Erythroblast (primary cell): ENCODE results near the gene HLCS.
"Not testable (repeated sequence)": the region's sequence is repeated elsewhere in the genome, so short reads cannot be mapped to it uniquely, and the experiment has no call there.

Experiments
- DNase-seq, 2 experiments: peaks; one replicate each; lab custom pipeline; 2025; lab: John Stamatoyannopoulos, UW
- GATA1 ChIP-seq: IDR thresholded peaks from 2 replicates; pipeline ENCODE4 v1.6.1; 2011; ENCODE audit warnings: low read depth, mild to moderate bottlenecking, control low read depth, low read length, moderate library complexity
- POLR2A ChIP-seq: IDR thresholded peaks from 2 replicates; pipeline ENCODE4 v1.6.1; 2011; ENCODE audit warnings: mild to moderate bottlenecking, low read length

Gene HLCS

GRCh38 chr21:36966066-36966820 lies at the start of gene HLCS:
Gene HLCS, minus strand, starts transcription at chr21:36966669. Its CDS starts 31 bp downstream, at chr21:36966638.
- TF ChIP-seq GATA1 (no peak), POLR2A (no peak)
- peak; percentile 79 to 87 for DNase-seq

DNA sequence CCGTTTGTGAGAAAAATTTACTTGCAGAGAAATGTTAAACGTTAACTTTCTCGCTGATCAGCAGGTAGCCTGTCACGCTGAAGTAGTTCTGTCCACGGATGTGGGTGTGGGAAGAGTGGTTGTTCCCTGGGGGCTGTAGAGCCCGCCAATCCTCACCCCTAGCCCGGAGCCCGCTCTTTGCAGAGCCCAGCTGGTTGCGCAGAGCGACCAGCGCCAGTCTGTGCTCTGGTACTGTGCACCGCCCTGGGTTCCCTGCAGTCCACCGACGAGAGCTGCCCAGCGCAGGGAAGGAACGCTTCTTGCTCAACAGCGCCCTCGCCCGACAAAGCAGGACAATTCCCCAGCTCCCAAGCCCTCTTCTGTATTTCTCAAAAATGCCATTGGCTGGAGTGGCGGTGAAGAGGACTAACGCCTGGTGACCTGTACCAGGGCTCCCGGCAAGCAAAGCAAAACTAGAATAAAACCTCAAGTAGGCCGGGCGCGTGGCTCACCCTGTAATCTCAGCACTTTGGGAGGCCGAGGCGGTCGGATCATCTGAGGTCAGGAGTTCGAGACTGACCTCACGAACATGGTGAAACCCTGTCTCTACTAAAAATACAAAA lies 43.4 kb upstream of the HLCS start:
- DNase-seq, result peak; percentile 83 to 86
- no peak for TF ChIP-seq GATA1
- TF ChIP-seq POLR2A, result no peak

GRCh38 chr21:37008724-37009123 lies 42.3 kb upstream of the HLCS start:
- DNase-seq, result no peak
- TF ChIP-seq POLR2A, result no peak
- TF ChIP-seq GATA1, result no peak

GRCh38 chr21:37006486-37007291 lies 40.2 kb upstream of the HLCS start, which contains the start of gene RIPPLY3:
Gene RIPPLY3, plus strand, starts transcription at chr21:37006702. Its CDS starts 71 bp downstream, at chr21:37006773.
- no peak for DNase-seq
- TF ChIP-seq GATA1, result no peak
- TF ChIP-seq POLR2A, result no peak

GRCh38 chr21:37005548-37006485 lies 39.3 kb upstream of the HLCS start:
- DNase-seq, result no peak
- TF ChIP-seq GATA1 (no peak), POLR2A (no peak)

- not testable (repeated sequence) for DNase-seq
Observed at GRCh38 chr21:37003917-37004316, 37.4 kb upstream of the HLCS start.

DNA sequence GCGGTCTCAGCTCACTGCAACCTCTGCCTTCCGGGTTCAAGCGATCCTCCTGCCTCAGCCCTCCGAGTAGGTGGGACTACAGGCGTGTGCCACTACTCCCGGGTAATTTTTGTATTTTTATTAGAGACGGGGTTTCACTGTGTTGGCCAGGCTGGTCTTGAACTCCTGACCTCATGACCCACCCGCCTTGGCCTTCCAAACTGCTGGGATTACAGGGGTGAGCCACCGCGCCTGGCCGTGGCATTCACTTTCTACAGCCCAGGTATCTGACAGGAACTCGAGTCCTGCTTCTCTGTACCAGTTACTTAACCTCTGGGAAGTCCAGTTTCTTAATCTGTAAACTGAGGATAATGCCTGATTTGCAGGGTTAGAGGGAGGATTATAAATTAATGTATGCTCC lies 36.4 kb upstream of the HLCS start:
- DNase-seq, result not testable (repeated sequence)

- no peak for DNase-seq
- no peak for TF ChIP-seq GATA1
- no peak for TF ChIP-seq POLR2A
Observed at GRCh38 chr21:37001441-37001840, 35.0 kb upstream of the HLCS start.

- TF ChIP-seq POLR2A (no peak), GATA1 (no peak)
Observed at GRCh38 chr21:37000381-37000780, 33.9 kb upstream of the HLCS start.

DNA sequence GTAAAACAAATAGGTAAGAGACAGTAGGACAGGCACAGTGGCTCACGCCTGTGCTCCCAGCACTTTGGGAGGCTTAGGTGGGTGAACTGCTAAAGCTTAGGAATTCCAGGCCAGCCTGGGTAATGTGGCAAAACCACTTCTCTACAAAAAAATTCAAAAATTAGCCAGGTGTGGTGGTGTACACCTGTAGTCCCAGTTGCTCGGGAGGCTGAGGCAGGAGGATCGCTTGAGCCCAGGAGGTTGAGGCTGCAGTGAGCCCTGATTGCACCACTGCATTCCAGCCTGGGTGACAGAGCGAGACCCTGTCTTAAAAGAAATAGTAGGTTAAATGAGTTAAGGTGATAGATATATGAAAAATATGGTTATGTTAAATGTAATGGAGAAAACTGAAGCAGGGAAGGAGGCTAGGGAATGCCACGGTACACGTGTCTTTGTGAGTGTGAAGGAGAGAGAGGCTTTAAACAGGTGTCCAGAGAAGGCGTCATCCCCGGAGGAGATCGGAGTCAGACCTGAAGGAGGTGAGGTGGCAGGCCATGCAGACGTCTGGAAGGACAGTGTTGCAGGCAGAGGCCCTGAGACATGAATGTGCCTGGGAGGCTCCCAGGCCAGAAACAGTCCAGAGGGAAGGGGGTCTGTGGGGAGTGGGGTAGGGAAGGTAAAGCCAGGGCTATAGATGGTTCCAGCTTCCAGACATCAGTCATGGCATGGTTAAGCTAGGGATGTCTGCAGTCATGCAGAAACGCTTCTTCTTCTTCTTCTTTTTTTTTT lies 32.8 kb upstream of the HLCS start:
- TF ChIP-seq GATA1, result no peak
- TF ChIP-seq POLR2A, result no peak

More at GRCh38 chr21:37000381-37000780, 33.9 kb upstream of the HLCS start:
- DNase-seq, result no peak

GRCh38 chr21:36995285-36995684 lies 28.8 kb upstream of the HLCS start:
- DNase-seq, result not testable (repeated sequence)

More for the DNA sequence above, 32.8 kb upstream of the HLCS start:
- DNase-seq, result no peak

DNA sequence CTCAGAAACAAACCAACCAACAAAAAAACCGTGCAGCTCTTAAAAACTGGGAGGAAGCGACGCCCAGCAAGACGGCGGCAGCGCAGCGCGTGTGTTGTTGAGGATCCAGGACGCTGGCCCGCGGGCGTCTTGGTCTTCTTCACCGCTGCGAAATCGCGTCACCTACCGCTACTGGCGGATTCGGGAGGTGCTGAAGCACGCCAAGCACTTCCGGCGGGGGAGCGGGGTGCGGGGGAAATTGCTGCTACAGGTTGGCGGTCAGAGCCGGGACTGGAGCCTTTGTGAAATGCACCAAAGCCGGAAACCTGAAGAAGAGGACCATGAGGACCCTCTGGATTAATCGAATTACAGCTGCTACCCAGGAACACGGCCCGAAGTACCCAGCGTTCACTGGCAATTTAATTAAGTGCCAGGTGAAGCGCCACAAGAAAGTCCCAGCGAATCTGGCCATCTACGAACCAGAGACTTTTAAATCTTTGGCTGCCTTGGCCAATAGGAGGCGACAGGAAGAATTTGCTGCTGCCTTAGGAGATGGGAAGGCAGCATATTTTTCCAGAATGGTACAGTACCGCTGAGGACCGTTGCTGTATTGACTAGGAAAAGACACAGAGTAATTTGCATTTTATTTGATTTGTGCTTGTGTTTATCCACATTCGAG lies 28.2 kb upstream of the HLCS start:
- DNase-seq, result peak in 1 of 2 experiments; percentile 14

More for the DNA sequence above, 28.2 kb upstream of the HLCS start:
- no peak for TF ChIP-seq POLR2A
- no peak for TF ChIP-seq GATA1
